Parathyroid adenoma (tissue), 2 donors: Measurements from ENCODE around the gene TMEM144.

Experiments
- H2AFZ ChIP-seq: fragments of 300-600 bp; sonication (generic); one replicate; pipeline ENCODE4 v1.7.0; 2017; ENCODE audit warnings: antibody characterized with exemption, mild to moderate bottlenecking
- H3K27ac ChIP-seq: fragments of 300-600 bp; sonication (generic); one replicate; pipeline ENCODE4 v1.7.0; 2017
- H3K27me3 ChIP-seq: fragments of 300-600 bp; sonication (generic); one replicate; pipeline ENCODE4 v1.7.0; 2017; ENCODE audit warnings: low read length; ENCODE audit not compliant: control insufficient read depth, insufficient read depth
- H3K36me3 ChIP-seq: fragments of 300-600 bp; sonication (generic); one replicate; pipeline ENCODE4 v1.7.0; 2017; ENCODE audit warnings: low read length; ENCODE audit not compliant: control insufficient read depth, insufficient read depth
- H3K4me1 ChIP-seq: fragments of 300-600 bp; sonication (generic); one replicate; pipeline ENCODE4 v1.7.0; 2017; ENCODE audit warnings: control low read depth
- H3K4me2 ChIP-seq: fragments of 300-600 bp; sonication (generic); one replicate; pipeline ENCODE4 v1.7.0; 2017; ENCODE audit warnings: low read length
- H3K4me3 ChIP-seq: fragments of 300-600 bp; sonication (generic); one replicate; pipeline ENCODE4 v1.7.0; 2017; ENCODE audit warnings: low read depth, low read length
- H3K79me2 ChIP-seq: fragments of 300-600 bp; sonication (generic); one replicate; pipeline ENCODE4 v1.7.0; 2017; ENCODE audit warnings: control low read depth
- H3K9ac ChIP-seq: fragments of 300-600 bp; sonication (generic); one replicate; pipeline ENCODE4 v1.7.0; 2017; ENCODE audit warnings: mild to moderate bottlenecking
- H3K9me3 ChIP-seq: fragments of 300-600 bp; sonication (generic); one replicate; pipeline ENCODE4 v1.7.0; 2017; ENCODE audit warnings: low read length; ENCODE audit not compliant: control insufficient read depth
- CTCF ChIP-seq: fragments of 300-600 bp; sonication (generic); IDR thresholded peaks from one replicate; pipeline ENCODE4 v1.7.0; 2017; ENCODE audit warnings: antibody characterized with exemption, mild to moderate bottlenecking
- donor health status: primary hyperparathyroidism.

The TMEM144 gene

GRCh38 chr4:158176776-158177175 lies 33.5 kb upstream of the TMEM144 start:
- no peaks in the 10 kb centered on the region for H3K79me2 ChIP-seq
- H3K36me3 ChIP-seq = no peaks in the 10 kb centered on the region
- no peaks in the 10 kb centered on the region for H3K9me3 ChIP-seq
- no peak overlapping the region for H3K4me2 ChIP-seq
- H3K27ac ChIP-seq = no peak overlapping the region
- TF ChIP-seq CTCF = no peak
- H3K4me3 ChIP-seq = no peak overlapping the region
- H3K9ac ChIP-seq = no peak overlapping the region
- H2AFZ ChIP-seq = no peak overlapping the region
- no peaks in the 10 kb centered on the region for H3K4me1 ChIP-seq
- H3K27me3 ChIP-seq = no peaks in the 10 kb centered on the region

- H3K4me1 ChIP-seq = no peaks in the 10 kb centered on the region
- no peaks in the 10 kb centered on the region for H3K27me3 ChIP-seq
- H3K9ac ChIP-seq = no peak overlapping the region
- no peak overlapping the region for H3K27ac ChIP-seq
- no peak for TF ChIP-seq CTCF
- H2AFZ ChIP-seq = no peak overlapping the region
- no peaks in the 10 kb centered on the region for H3K36me3 ChIP-seq
- no peaks in the 10 kb centered on the region for H3K79me2 ChIP-seq
- no peak overlapping the region for H3K4me3 ChIP-seq
- no peak overlapping the region for H3K4me2 ChIP-seq
- no peaks in the 10 kb centered on the region for H3K9me3 ChIP-seq
These were observed 30.8 kb upstream of the TMEM144 start for GRCh38 chr4:158179465-158179864.

GRCh38 chr4:158181906-158182305 lies 28.4 kb upstream of the TMEM144 start:
- H3K4me3 ChIP-seq = no peak overlapping the region
- no peak overlapping the region for H2AFZ ChIP-seq
- H3K36me3 ChIP-seq = no peaks in the 10 kb centered on the region
- no peak overlapping the region for H3K9ac ChIP-seq
- H3K79me2 ChIP-seq = no peaks in the 10 kb centered on the region
- H3K27ac ChIP-seq = no peak overlapping the region
- no peak overlapping the region for H3K4me2 ChIP-seq
- no peaks in the 10 kb centered on the region for H3K9me3 ChIP-seq
- no peak for TF ChIP-seq CTCF
- H3K27me3 ChIP-seq = no peaks in the 10 kb centered on the region
- no peaks in the 10 kb centered on the region for H3K4me1 ChIP-seq

GRCh38 chr4:158182736-158183135 lies 27.6 kb upstream of the TMEM144 start:
- Histone ChIP-seq H3K27me3 (no peaks in the 10 kb centered on the region), H3K4me3 (no peak overlapping the region), H3K9ac (no peak overlapping the region), H3K4me2 (no peak overlapping the region), H3K4me1 (no peaks in the 10 kb centered on the region), H2AFZ (no peak overlapping the region), H3K79me2 (no peaks in the 10 kb centered on the region), H3K27ac (no peak overlapping the region), H3K9me3 (no peaks in the 10 kb centered on the region), H3K36me3 (no peaks in the 10 kb centered on the region)
- no peak for TF ChIP-seq CTCF

- H3K4me1 ChIP-seq = no peaks in the 10 kb centered on the region
- H3K79me2 ChIP-seq = no peaks in the 10 kb centered on the region
- no peaks in the 10 kb centered on the region for H3K27me3 ChIP-seq
- no peaks in the 10 kb centered on the region for H3K36me3 ChIP-seq
- no peak overlapping the region for H3K4me3 ChIP-seq
- H3K9ac ChIP-seq = no peak overlapping the region
- H3K4me2 ChIP-seq = no peak overlapping the region
- no peak overlapping the region for H2AFZ ChIP-seq
- TF ChIP-seq CTCF = no peak
- H3K27ac ChIP-seq = no peak overlapping the region
- H3K9me3 ChIP-seq = no peaks in the 10 kb centered on the region
These were observed 23.5 kb upstream of the TMEM144 start for GRCh38 chr4:158186815-158187214.
